22Rv1 (cell line): Measurements from ENCODE around the gene GPN2.

Source experiments
- CTCF ChIP-seq: fragments of 450-650 bp; IDR thresholded peaks from 2 replicates; pipeline ENCODE4 v1.5.1; 2017; ENCODE audit warnings: mild to moderate bottlenecking
- ZFX ChIP-seq: fragments of 450-650 bp; IDR thresholded peaks from 2 replicates; pipeline ENCODE4 v1.6.1; 2017; ENCODE audit warnings: antibody characterized with exemption, borderline replicate concordance

DNA sequence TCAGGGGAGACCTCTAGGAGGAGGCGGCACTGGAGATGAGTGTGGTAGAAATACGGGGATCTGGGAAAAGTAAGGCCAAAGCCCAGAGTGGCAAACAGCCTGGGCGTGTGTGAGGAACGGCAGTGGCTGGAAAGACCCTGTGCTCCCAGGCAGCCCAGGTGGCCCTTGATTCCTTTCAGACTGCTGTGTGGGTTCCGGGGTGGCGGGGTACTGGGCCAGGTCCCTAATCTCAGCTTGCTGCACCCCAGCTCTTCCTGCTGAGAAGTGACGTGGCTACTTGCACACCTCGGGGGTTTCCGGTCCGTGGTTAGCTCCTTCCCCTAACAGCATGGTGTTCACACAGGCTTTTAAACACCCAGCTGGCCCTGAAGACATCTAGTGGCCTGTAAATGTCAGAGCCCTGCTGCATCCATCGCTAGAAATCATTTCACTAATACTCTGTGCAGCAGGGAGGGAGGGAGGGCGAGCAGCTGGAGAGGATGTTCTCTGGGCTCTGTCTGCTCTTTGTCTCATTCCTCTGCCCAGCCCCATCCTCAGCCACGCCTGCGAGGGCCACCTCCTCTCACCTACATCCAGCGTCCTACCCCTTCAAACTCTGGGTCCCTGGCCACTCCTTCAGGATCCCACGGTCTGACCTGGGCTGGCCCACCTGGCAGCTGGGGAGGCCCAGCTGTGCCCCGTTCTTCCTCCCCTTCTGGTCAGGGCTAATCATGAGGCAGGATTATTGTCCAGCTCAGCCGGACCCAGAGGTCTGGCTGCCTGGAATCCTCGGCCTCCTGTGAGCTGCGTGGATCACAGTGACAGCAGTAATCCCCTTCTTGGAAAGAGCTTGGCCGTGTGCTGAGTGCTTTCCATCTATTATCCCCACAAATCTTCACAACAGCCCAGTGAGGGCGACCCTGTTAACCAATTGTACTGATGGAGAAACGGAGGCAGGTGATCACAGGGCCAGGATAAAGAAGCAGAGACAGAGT, 56.4 kb downstream of the GPN2 start:
- TF ChIP-seq CTCF (no peak), ZFX (no peak)
